Spinal cord (tissue), 10 donors: ENCODE measurements around the gene SEBOX. TPM values are rescaled to one million over a fixed set of nuclear protein-coding genes. Genes with fewer than 3 reads are reported as not detected.

ENCODE experiments used
- DNase-seq, 6 donors: peaks; one replicate each; pipeline versions ENCODE4 v3.0.0 to v3.0.0-alpha.2; 2013 to 2015; ENCODE audit warnings: low spot score in 6 of 6, low read depth in 4 of 6
- H3K27ac ChIP-seq: one replicate; pipeline ENCODE4 v1.5.1; 2013; ENCODE audit warnings: low read depth, low read length, control low read depth
- H3K27me3 ChIP-seq: one replicate; pipeline ENCODE4 v1.6.1; 2013; ENCODE audit warnings: low read length; ENCODE audit not compliant: control insufficient read depth, insufficient read depth
- H3K36me3 ChIP-seq: one replicate; pipeline ENCODE4 v1.6.1; 2013; ENCODE audit warnings: low read length; ENCODE audit not compliant: control insufficient read depth, insufficient read depth
- H3K4me1 ChIP-seq: one replicate; pipeline ENCODE4 v1.6.1; 2013; ENCODE audit warnings: low read length; ENCODE audit not compliant: control insufficient read depth, insufficient read depth
- H3K4me3 ChIP-seq: one replicate; pipeline ENCODE4 v1.5.1; 2013; ENCODE audit warnings: low read depth, low read length, control low read depth
- H3K9me3 ChIP-seq: one replicate; pipeline ENCODE4 v1.6.1; 2013; ENCODE audit warnings: low read length; ENCODE audit not compliant: control insufficient read depth, insufficient read depth
- WGBS: methylation state at CpG from one replicate; pipeline ENCODE4 v1.1.5; 2013; ENCODE audit warnings: missing lambda C conversion rate; ENCODE audit not compliant: insufficient coverage; 5-methylcytosine and 5-hydroxymethylcytosine counted together
- polyA plus RNA-seq, 2 donors: library from polyadenylated mRNA; unstranded; fragments of 120-200 nt; gene quantifications; one replicate each; pipeline ENCODE4 v1.2.1, GENCODE V29; 2013; ENCODE audit not compliant: insufficient read length in 2 of 2
- total RNA-seq, 2 donors: library from RNA; depleted of rRNA in 1 of 2; stranded (reverse); fragments of 120-200 nt in 1 of 2; fragments of >200 nt in 1 of 2; gene quantifications; one replicate each; pipeline versions ENCODE4 v1.2.3 to v1.2.4, GENCODE V29; 2013 to 2014
- donor health status: healthy.

SEBOX gene
- total and polyA plus RNA-seq, 4 donors = 0.32 TPM; not detected in 3

DNA sequence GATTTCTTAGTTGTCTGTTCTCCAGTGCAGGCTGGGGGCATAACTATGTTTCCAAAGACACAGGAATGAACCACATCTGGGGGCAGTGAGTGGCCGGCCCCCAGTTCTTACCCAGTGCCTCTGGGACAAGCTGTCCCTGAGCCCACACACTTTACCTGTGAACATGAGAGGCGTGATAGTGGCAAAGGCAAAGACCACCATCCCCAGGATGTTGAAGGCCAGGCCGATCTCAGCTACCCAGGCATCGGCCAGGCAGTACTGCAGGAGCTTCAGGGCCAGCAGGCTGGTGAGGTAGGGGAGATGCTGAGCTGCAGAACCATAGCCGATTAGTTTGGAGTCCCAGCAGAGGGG is 39.4 kb upstream of the SEBOX start:
- 92% methylated on average over 4 of the region's 5 CpGs for WGBS
- Histone ChIP-seq H3K27me3 (no peaks in the 10 kb centered on the region), H3K36me3 (peaks cover 17% of the 10 kb centered on the region), H3K4me3 (no peak overlapping the region), H3K4me1 (peaks cover 25% of the 10 kb centered on the region), H3K9me3 (no peaks in the 10 kb centered on the region), H3K27ac (no peak overlapping the region)
- DNase-seq = no peak

DNA sequence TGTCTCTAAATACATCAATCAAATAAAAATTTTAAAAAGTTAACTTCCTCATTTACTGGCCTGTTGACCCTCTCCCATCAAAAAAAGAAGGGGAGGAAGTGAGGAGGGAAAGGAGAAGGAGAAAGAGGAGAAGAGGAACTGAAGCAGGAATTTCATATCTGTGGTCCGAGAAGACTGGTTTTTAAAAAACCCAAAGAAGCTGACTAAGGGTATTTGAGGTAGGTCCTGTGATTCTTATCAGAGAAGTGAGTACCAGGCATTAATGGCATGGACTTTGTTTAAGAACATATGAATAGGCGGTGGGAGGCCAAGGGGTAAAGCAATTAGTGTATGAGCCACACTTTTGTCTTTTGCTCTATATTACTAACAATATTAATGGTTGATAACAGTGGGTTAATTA is 39.0 kb upstream of the SEBOX start:
- peaks cover 21% of the 10 kb centered on the region for H3K36me3 ChIP-seq
- no peaks in the 10 kb centered on the region for H3K27me3 ChIP-seq
- WGBS = 100% methylated on average over 1 of the region's 2 CpGs
- H3K4me1 ChIP-seq = peaks cover 25% of the 10 kb centered on the region
- H3K9me3 ChIP-seq = no peaks in the 10 kb centered on the region
- DNase-seq = no peak
- H3K27ac ChIP-seq = no peak overlapping the region
- H3K4me3 ChIP-seq = no peak overlapping the region

DNA sequence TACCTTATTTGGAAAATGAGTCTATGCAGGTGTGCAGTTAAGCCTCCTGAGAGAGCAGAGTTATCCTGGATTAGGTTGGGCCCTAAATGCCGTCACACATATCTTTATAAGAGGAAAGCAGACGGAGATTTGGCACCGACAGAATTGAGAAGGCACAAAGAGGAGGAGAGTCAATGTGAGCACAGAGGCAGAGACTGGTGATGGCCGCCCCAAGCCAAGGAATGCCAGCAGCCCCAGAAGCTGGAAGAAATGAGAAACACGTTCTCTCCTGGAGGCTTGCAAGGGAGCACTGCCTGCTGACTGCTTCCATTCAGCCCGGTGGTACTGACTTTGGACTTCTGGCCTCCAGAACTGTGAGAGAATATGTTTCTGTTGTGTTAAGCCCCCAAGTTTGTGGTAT is 37.8 kb upstream of the SEBOX start:
- peaks cover 25% of the 10 kb centered on the region for H3K4me1 ChIP-seq
- H3K36me3 ChIP-seq = peaks cover 32% of the 10 kb centered on the region
- 81% methylated on average over 6 of the region's 6 CpGs for WGBS
- no peak for DNase-seq
- no peak overlapping the region for H3K4me3 ChIP-seq
- H3K9me3 ChIP-seq = no peaks in the 10 kb centered on the region
- H3K27me3 ChIP-seq = no peaks in the 10 kb centered on the region
- no peak overlapping the region for H3K27ac ChIP-seq

DNA sequence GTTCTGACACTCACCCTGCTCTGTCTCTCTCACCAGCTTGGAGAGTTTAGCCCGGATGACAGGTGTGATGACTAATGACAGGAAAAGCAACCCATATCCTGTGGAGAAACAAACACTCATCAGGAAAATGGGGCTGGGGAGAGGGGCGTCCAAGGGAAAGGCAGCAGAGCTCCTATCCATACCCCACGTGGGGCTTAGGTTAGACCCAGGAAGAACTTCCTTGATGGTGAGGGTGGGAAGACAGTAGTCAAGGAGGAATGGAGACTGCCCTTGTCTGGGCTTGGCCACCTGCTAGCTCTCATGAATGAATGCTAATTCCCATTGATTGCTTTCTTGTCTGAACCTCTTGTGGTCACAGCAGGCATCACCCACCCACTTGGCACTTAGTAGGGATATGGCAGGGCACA is 37.2 kb upstream of the SEBOX start:
- peaks cover 25% of the 10 kb centered on the region for H3K4me1 ChIP-seq
- no peaks in the 10 kb centered on the region for H3K9me3 ChIP-seq
- WGBS = 40% methylated on average over 2 of the region's 3 CpGs
- H3K36me3 ChIP-seq = peaks cover 38% of the 10 kb centered on the region
- DNase-seq = no peak
- no peaks in the 10 kb centered on the region for H3K27me3 ChIP-seq
- H3K4me3 ChIP-seq = no peak overlapping the region
- H3K27ac ChIP-seq = no peak overlapping the region

DNA sequence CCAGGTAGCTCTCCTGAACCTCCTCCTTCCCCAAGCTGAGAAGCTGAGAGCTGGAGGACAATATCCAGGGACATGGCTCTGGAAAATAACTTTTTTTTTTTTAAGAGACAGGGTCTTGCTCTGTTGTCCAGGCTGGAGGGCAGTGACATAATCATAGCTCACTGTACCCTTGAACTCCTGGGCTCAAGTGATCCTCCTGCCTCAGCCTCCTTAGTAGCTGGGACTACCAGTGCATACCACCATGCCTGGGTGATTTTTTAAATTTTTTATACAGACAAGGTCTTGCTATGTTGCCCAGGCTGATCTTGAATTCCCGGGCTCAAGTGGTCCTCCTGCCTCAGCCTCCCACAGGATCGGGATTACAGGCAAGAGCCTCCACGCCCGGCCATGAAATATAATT is 34.8 kb upstream of the SEBOX start:
- DNase-seq = no peak
- H3K27me3 ChIP-seq = no peaks in the 10 kb centered on the region
- H3K36me3 ChIP-seq = peaks cover 60% of the 10 kb centered on the region
- WGBS = 100% methylated on average over 2 of the region's 4 CpGs
- peaks cover 6% of the 10 kb centered on the region for H3K4me1 ChIP-seq
- H3K9me3 ChIP-seq = no peaks in the 10 kb centered on the region
- H3K27ac ChIP-seq = no peak overlapping the region
- H3K4me3 ChIP-seq = no peak overlapping the region

DNA sequence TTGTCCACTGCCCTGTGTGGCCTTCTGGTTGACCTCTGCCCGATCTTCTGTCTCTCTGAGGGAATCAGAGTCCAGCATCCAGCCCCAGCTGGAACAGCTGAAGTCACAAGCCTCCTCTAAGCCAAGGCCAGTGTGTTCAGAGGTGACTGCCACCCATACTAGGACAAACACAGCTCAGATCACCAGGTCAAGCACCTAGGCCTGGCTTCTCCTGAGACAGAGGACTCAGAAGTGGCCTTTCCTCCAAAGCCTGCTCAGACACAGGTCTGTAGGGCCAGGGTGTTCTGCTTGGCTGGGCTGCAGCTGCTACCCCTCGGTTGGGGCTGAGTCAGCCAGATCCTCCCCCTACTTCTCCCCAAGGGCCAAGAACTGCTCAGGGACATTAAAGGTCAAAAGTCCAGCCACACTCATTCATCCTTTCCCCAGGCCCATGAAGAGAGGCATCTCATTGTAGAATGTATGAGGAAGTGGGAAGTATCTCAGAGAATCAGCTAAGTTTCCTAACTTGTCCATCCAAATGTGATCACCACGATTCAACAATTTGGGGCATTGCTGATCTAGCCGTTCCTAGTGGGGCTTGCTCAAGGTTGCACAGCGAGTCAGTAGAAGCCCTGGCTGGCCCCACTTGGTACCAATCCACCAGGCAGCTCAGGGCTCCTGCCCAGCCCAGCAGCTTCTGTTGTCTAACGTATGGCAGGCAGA is 33.4 kb upstream of the SEBOX start:
- Histone ChIP-seq H3K27me3 (no peaks in the 10 kb centered on the region), H3K4me1 (no peaks in the 10 kb centered on the region), H3K27ac (no peak overlapping the region), H3K36me3 (peaks cover 67% of the 10 kb centered on the region), H3K9me3 (no peaks in the 10 kb centered on the region), H3K4me3 (no peak overlapping the region)
- WGBS = 81% methylated on average over 5 of the region's 6 CpGs
- no peak for DNase-seq

DNA sequence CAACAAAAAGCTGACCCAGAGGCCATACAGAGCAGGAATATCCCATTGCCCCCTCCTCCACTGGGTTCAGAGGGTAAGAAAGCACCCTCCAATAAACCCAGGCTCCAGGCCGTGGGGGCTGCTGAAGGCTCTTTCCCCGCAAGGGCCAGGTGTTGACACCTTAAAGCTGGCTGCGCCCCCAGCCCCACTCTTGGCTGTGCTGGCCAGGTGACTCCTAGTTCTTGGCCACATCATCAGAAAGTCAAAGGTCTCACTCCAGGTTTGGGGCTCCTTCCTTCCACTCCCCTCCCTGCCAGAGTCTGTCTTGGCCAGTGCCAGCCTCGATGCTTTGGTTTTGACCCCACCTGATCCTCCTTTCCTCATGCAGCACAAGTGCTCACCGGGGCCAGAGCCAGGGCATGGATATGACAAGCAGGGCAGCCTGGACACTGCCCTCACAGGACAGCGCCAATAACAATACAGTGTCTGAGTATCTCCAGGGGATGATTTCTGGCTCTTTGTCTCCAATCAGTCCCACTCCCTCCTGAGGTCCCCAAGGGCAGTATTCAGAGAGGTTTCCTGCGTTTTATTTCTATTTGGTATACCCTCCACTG is 32.8 kb upstream of the SEBOX start:
- Histone ChIP-seq H3K27me3 (no peaks in the 10 kb centered on the region), H3K36me3 (peaks cover 71% of the 10 kb centered on the region)

DNA sequence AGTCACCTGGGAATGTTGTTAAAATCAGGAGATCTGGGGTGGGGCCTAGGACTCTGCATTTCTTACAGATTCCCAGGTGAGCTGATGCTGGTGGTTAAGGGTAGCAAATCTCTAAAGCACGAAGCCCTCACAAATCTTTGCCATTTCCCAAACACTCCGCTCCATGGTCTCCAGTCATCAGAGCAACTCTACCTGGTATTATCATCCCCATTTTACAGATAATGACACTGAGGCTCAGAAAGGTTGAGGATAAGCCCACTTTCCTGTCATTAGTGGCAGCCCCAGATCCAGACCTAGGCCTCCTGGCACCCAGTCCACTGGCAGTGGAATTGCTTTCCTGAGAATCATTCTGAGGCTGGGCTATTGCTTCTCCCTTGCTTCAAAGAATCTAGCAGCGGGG is 32.3 kb upstream of the SEBOX start:
- DNase-seq = no peak
- peaks cover 75% of the 10 kb centered on the region for H3K36me3 ChIP-seq

More for the DNA sequence above, 32.8 kb upstream of the SEBOX start:
- Histone ChIP-seq H3K27ac (no peak overlapping the region), H3K9me3 (no peaks in the 10 kb centered on the region), H3K4me1 (no peaks in the 10 kb centered on the region), H3K4me3 (no peak overlapping the region)
- WGBS = 74% methylated on average over 7 of the region's 7 CpGs
- no peak for DNase-seq

DNA sequence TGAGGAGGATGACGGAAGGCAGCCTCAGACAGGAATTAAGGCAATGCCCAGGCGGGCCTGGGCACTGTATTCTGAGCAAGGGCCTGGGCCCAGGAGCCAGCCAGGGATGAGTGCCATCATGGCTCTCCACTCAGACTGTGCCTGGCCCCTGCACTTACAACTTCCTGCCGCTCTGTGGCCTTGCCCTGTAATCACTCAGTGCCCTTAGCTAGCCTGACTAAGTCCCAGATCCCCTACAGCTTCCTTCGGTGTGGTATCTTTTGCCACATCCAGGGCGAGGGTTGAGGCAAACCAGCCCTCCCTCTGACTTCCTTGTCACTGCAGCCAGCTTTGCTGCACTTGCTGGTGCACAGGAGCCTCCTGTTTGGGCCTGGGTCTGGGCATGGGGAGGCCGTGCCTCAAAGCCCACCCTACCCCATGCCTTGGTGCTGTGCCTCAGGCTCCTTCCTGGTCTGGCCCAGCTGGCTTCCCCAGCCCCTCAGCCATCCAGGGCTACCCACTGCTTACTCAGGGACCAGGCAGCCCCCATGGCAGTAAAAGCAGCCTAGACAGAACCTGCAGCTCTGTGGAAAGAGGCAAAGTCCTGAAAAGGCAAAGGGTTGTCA is 31.7 kb upstream of the SEBOX start:
- 89% methylated on average over 6 of the region's 6 CpGs for WGBS
- H3K36me3 ChIP-seq = peaks cover 75% of the 10 kb centered on the region
- no peaks in the 10 kb centered on the region for H3K9me3 ChIP-seq
- H3K27me3 ChIP-seq = no peaks in the 10 kb centered on the region
- DNase-seq = no peak
- H3K4me1 ChIP-seq = no peaks in the 10 kb centered on the region
- no peak overlapping the region for H3K27ac ChIP-seq
- H3K4me3 ChIP-seq = no peak overlapping the region

More for the DNA sequence above, 32.3 kb upstream of the SEBOX start:
- Histone ChIP-seq H3K27me3 (no peaks in the 10 kb centered on the region), H3K4me1 (no peaks in the 10 kb centered on the region), H3K27ac (no peak overlapping the region), H3K9me3 (no peaks in the 10 kb centered on the region), H3K4me3 (no peak overlapping the region)
- 85% methylated on average over 2 of the region's 3 CpGs for WGBS

DNA sequence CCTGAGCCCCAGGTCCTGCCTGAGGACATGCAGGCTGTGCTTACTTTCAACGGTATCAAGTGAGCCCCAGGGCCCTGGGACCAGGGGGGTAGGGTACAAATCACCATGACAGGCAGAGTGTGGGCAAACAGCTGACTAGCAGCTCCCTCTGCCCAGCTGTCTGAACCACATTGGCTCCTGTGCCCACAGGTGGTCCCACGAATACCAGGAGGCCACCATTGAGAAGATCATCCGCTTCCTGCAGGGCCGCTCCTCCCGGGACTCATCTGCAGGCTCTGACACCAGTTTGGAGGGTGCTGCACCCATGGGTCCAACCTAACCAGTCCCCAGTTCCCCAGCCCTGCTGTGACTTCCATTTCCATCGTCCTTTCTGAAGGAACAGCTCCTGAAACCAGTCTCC is 31.0 kb upstream of the SEBOX start:
- Histone ChIP-seq H3K27me3 (no peaks in the 10 kb centered on the region), H3K4me1 (no peaks in the 10 kb centered on the region), H3K27ac (no peak overlapping the region), H3K4me3 (no peak overlapping the region), H3K36me3 (peaks cover 82% of the 10 kb centered on the region), H3K9me3 (no peaks in the 10 kb centered on the region)
- no peak for DNase-seq
- 84% methylated on average over 6 of the region's 6 CpGs for WGBS
